ENCODE data around the gene RBM3. TPM values are rescaled to one million over a fixed set of nuclear protein-coding genes. Genes with fewer than 3 reads are reported as not detected.

The RBM3 gene
- total RNA-seq, 1 experiment from 2014 or later = 248 TPM

- Mint-ChIP-seq H3K36me3 (ENCODE audit: insufficient read depth, unreplicated experiment) (no peaks in the 10 kb centered on the region), H3K9me3 (ENCODE audit: low read depth, unreplicated experiment) (peaks cover 3% of the 10 kb centered on the region), H3K27ac (ENCODE audit: unreplicated experiment) (peak overlapping the region; percentile 54), H3K27me3 (ENCODE audit: unreplicated experiment) (no peaks in the 10 kb centered on the region), H3K4me1 (ENCODE audit: low read depth, unreplicated experiment) (peaks cover 10% of the 10 kb centered on the region), H3K4me3 (ENCODE audit: low read depth, unreplicated experiment) (no peak overlapping the region)
- TF ChIP-seq CTCF (IDR thresholded peaks at IDR 0.05; ENCODE audit: unreplicated experiment) = no peak
- CTCF ChIA-PET = interaction anchor here (0.6 kb wide), 1 partner anchor 28 kb away, joined by 4 read pairs; no protein-coding TSS in a partner anchor
- intact Hi-C loops (cut with micrococcal nuclease; ENCODE audit: unreplicated experiment) = loop anchor here (10.0 kb wide), 1 partner anchor 505 kb away; no protein-coding TSS in a partner anchor
- no peak for DNase-seq
- no TSS peak for BruUV-seq (replicated peaks)
These were observed 15.3 kb downstream of the RBM3 start for GRCh38 chrX:48589482-48590162.

- no peak for TF ChIP-seq CTCF (IDR thresholded peaks at IDR 0.05; ENCODE audit: unreplicated experiment)
- Mint-ChIP-seq H3K36me3 (ENCODE audit: insufficient read depth, unreplicated experiment) (no peaks in the 10 kb centered on the region), H3K27ac (ENCODE audit: unreplicated experiment) (no peak overlapping the region), H3K4me3 (ENCODE audit: low read depth, unreplicated experiment) (no peak overlapping the region), H3K27me3 (ENCODE audit: unreplicated experiment) (no peaks in the 10 kb centered on the region), H3K4me1 (ENCODE audit: low read depth, unreplicated experiment) (peaks cover 10% of the 10 kb centered on the region), H3K9me3 (ENCODE audit: low read depth, unreplicated experiment) (peaks cover 3% of the 10 kb centered on the region)
- intact Hi-C loops (cut with micrococcal nuclease; ENCODE audit: unreplicated experiment) = loop anchor here (10.0 kb wide), 1 partner anchor 506 kb away; no protein-coding TSS in a partner anchor
- CTCF ChIA-PET = no interaction called here
- DNase-seq = no peak
- no TSS peak for BruUV-seq (replicated peaks)
These were observed 16.2 kb downstream of the RBM3 start for GRCh38 chrX:48590203-48591103.

- peak; percentile 25 for DNase-seq
- H3K27ac Mint-ChIP-seq (ENCODE audit: unreplicated experiment) = peak overlapping the region; percentile 66
- TF ChIP-seq CTCF (IDR thresholded peaks at IDR 0.05; ENCODE audit: unreplicated experiment) = no peak
- H3K36me3 Mint-ChIP-seq (ENCODE audit: insufficient read depth, unreplicated experiment) = no peaks in the 10 kb centered on the region
- no TSS peak for BruUV-seq (replicated peaks)
- CTCF ChIA-PET = no interaction called here
- intact Hi-C loops (cut with micrococcal nuclease; ENCODE audit: unreplicated experiment) = loop anchor here (10.0 kb wide), 1 partner anchor 507 kb away; no protein-coding TSS in a partner anchor
- peaks cover 10% of the 10 kb centered on the region for H3K4me1 Mint-ChIP-seq (ENCODE audit: low read depth, unreplicated experiment)
- no peak overlapping the region for H3K4me3 Mint-ChIP-seq (ENCODE audit: low read depth, unreplicated experiment)
- no peaks in the 10 kb centered on the region for H3K27me3 Mint-ChIP-seq (ENCODE audit: unreplicated experiment)
- H3K9me3 Mint-ChIP-seq (ENCODE audit: low read depth, unreplicated experiment) = peaks cover 3% of the 10 kb centered on the region
These were observed 17.0 kb downstream of the RBM3 start for GRCh38 chrX:48591255-48591791.

GRCh38 chrX:48592971-48593370 is 18.7 kb downstream of the RBM3 start:
- Mint-ChIP-seq H3K27ac (ENCODE audit: unreplicated experiment) (no peak overlapping the region), H3K4me3 (ENCODE audit: low read depth, unreplicated experiment) (no peak overlapping the region), H3K36me3 (ENCODE audit: insufficient read depth, unreplicated experiment) (peaks cover 11% of the 10 kb centered on the region), H3K27me3 (ENCODE audit: unreplicated experiment) (no peaks in the 10 kb centered on the region), H3K4me1 (ENCODE audit: low read depth, unreplicated experiment) (peaks cover 10% of the 10 kb centered on the region), H3K9me3 (ENCODE audit: low read depth, unreplicated experiment) (peaks cover 3% of the 10 kb centered on the region)
- intact Hi-C loops (cut with micrococcal nuclease; ENCODE audit: unreplicated experiment) = loop anchor here (10.0 kb wide), 1 partner anchor 508 kb away; no protein-coding TSS in a partner anchor
- CTCF ChIA-PET = no interaction called here
- BruUV-seq (replicated peaks) = no TSS peak
- no peak for DNase-seq
- no peak for TF ChIP-seq CTCF (IDR thresholded peaks at IDR 0.05; ENCODE audit: unreplicated experiment)
